Ecto neural progenitor cell (in vitro differentiated cells): ENCODE results near the gene SUV39H2.
"Not testable (repeated sequence)": the region's sequence is repeated elsewhere in the genome, so short reads cannot be mapped to it uniquely, and the experiment has no call there.

ENCODE experiments used
- DNase-seq: peaks from one replicate; pipeline ENCODE4 v3.0.0-alpha.2; 2018; ENCODE audit warnings: low spot score

The SUV39H2 gene

GRCh38 chr10:14876764-14877163 is 1.9 kb upstream of the SUV39H2 start:
- no peak for DNase-seq

GRCh38 chr10:14879124-14879927 is 660 bp downstream of the SUV39H2 start:
- DNase-seq, result peak; percentile 53

DNA sequence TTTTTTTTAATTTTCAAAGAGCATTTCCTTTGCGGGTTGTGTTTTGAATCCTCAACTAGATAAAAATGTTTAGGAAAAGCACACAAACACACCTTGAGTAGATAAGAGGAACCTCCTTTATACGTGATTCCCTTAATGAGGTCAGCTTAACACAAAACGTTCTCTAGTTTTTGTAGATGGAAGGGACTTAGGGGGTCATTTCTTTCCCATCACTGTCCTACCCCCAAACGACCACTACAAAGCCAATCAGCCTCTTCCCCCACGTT is 1.2 kb downstream of the SUV39H2 start:
- no peak for DNase-seq

GRCh38 chr10:14880229-14880628 is 1.6 kb downstream of the SUV39H2 start:
- no peak for DNase-seq

DNA sequence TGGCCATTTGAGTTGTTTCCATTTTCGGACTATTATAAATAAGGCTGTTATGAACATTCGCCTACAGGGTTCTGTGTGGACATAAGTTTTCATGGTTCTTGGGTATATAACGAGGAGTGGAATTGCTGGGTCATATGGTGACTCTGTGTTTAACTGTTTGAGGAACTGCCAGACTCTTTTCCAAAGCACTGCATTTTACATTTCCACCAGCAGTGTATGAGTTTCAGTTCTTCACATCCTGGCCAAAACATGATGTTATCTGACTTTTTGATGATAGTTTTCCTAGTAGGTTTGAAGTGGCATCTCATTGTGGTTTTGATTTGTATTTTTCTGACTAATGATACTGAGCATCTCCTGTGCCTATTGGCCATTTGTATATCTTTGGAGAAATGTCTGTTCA is 5.4 kb downstream of the SUV39H2 start:
- DNase-seq, result no peak

- DNase-seq, result no peak
Measured at GRCh38 chr10:14889318-14889717, 10.7 kb downstream of the SUV39H2 start.

- no peak for DNase-seq
Measured at GRCh38 chr10:14891151-14891550, 12.5 kb downstream of the SUV39H2 start.

- no peak for DNase-seq
Measured at GRCh38 chr10:14904316-14904732, 25.7 kb downstream of the SUV39H2 start.

DNA sequence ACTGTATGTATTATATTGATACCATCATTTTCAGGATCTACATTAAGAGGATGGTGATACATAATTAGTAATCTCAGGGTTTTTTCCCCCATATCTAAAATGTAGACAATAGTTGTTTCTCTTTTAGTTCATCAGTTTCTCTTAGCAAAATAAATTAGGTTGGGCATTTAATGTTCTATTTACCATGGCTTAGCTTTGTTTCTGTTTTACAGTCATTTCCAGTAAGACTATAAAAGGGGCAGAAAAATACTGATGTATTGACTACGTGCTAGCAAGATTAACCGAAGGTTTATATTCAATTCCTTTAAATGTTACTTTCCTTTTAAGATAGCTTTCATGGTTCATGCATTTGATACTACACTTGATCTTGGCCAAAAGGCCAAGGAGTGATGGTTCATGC is 26.2 kb downstream of the SUV39H2 start:
- no peak for DNase-seq

- no peak for DNase-seq
Measured at GRCh38 chr10:14905890-14906289, 27.2 kb downstream of the SUV39H2 start.

DNA sequence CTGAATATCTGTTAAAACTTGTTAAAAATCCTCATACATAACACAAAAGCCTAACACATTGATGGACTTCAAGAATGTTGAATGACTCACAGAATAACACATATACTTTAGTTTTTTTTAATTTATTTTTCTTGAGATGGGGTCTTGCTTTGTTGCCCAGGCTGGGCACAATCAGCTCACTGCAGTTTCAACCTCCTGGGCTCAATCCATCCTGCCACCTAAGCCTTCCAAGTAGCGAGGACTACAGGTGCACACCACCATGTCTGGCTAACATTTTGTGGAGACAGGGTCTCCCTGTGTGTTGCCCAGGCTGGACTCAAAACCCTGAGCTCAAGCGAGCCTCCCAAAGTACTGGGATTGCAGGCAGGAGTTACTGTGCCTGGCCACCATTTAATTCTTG is 28.1 kb downstream of the SUV39H2 start:
- no peak for DNase-seq

GRCh38 chr10:14907591-14907990 is 28.9 kb downstream of the SUV39H2 start:
- DNase-seq, result not testable (repeated sequence)

DNA sequence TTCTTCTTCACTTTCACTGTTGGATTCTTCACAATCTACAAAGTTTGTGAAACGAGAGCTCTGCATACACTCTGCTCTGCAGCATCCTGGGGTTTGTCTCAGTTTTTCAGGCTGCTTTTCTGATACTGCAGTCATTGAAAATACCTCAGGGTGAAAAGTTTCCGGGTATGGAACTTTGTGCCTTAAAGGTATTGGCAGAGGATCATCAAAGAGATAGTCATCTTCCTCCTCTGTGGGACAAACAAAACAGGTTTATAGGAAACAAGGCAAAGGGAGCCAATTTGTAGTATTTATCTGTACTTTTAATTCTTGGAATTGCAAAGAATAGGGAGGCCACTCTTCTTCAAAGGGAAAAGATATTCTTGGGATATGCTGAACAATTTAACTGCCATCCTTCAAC is 30.4 kb downstream of the SUV39H2 start:
- no peak for DNase-seq

GRCh38 chr10:14910953-14911352 is 32.3 kb downstream of the SUV39H2 start:
- no peak for DNase-seq

- DNase-seq, result no peak
Measured at GRCh38 chr10:14911801-14912200, 33.1 kb downstream of the SUV39H2 start.

DNA sequence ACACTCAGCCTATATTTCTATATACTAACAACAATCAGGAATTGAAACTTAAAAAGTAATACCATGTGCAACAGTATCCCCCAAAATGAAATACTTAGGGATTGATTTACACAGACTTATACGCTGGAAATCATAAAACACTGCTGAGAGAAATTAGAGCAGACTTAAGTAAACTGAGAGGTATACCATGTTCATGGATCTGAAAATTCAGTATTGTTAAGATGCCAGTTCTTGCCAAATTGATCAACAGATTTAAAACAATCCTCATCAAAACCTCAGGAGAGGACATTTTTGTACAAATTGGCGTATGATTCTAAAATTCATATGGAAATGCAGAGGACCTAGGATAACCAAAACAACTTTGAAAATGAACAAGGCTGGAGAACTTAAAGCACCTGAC is 37.9 kb downstream of the SUV39H2 start:
- no peak for DNase-seq

- no peak for DNase-seq
Measured at GRCh38 chr10:14917827-14918226, 39.2 kb downstream of the SUV39H2 start.

DNA sequence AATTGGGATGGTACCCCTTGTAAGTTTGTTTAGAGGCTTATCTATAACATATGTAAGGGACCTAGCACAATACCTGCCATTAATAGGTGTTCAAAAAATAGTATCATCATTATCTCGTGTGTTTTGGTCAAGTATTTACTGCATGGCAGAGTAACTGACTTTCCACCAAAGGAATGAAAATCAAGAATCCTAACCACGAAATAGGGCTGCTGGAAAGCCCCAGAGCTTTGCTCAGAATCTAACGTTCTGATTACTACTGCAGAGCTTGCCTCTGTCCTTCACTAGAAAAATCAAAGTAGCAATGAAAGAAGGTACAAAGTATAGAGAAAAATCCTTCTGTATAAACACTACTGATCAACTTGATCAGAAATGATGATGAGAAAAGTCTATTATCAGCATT is 40.3 kb downstream of the SUV39H2 start:
- no peak for DNase-seq

GRCh38 chr10:14924013-14924412 is 45.3 kb downstream of the SUV39H2 start:
- DNase-seq, result no peak

DNA sequence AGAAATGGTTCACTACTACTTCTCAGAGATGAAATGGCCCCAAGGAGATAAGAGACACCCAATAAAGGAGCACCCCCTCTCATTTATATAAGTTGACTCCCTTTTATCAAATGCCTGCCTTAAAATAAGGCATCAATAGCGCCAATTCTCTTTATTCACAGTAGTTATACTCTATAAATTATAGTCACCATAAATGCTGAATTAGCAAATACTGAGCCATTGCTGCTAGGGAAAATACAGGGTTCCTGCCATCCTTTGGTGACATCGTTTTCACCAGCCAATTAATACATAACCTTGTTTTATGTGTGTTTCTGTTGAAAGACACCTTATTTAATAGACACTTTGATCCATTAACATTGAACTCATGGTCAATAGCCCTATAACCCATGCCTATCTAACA is 46.6 kb downstream of the SUV39H2 start:
- DNase-seq, result no peak

DNA sequence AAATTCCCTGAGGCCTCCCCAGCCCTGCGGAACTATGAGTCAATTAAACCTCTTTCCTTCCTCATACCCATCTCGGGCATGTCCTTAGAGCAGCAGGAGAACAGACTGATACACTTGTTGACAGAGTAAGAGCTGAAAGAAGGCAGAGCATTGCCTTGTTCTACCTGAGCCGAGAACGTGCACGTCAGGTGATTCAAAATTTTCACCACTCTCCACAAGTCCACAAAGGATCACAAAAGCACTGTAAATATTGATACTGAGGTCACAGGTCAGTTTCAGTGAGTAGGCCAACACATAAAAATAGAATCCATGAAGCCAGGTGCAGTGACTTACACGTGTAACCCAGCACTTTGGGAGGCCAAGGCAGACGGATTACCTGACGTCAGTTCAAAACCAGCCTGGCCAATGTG is 47.4 kb downstream of the SUV39H2 start:
- no peak for DNase-seq

DNA sequence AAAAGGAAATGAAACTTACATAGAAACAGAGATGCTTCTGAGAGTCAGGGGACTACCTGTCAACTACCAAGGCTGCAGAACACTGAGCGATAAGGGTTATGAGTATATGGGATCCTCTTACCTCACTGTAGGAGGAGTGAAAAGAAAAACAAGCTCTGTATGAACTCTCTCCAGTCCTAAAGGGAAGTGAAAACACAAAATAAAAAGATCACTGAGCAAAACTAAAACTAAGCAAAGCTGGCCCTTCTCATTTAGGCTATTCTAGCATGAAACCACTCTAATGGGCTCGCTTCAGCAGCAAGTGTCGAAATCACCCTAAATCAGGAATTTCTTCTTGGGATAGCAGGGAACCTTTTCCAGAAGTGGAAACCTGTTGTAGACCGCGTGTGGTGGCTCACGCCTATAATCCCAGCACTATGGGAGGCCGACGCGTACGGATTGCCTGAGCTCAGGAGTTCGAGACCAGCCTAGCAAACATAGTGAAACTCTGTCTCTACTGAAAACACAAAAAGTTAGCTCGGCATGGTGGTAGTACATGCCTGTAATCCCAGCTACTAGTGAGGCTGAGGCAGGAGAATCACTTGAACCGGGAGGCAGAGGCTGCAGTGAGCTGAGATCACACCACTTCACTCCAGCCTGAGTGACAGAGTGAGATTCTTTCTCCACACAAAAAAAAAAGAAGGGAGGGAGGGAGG is 48.2 kb downstream of the SUV39H2 start:
- no peak for DNase-seq

DNA sequence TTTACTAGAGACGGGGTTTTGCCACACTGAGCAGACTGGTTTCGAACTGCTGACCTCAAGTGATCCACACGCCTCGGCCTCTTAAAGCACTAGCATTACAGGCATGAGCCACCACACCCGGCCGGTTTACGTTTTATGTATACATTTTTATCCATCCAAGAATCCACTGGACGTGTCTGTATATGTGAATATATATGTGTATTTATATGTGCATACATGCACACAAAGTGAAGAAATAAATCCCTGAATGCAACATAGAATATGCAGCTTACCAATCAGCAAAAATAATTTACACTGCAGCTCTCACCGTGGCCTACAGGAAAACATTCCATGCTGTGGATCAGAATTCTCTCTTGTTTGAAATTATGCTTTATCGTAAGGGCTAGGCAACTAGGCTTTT is 51.9 kb downstream of the SUV39H2 start:
- DNase-seq, result no peak

- no peak for DNase-seq
Measured at GRCh38 chr10:14936584-14936983, 57.9 kb downstream of the SUV39H2 start.
